ENCODE results near the gene GRIN1. TPM values are rescaled to one million over a fixed set of nuclear protein-coding genes. Genes with fewer than 3 reads are reported as not detected.

Gene GRIN1
- total RNA-seq, 4 donors from 2014 or later: not detected

DNA sequence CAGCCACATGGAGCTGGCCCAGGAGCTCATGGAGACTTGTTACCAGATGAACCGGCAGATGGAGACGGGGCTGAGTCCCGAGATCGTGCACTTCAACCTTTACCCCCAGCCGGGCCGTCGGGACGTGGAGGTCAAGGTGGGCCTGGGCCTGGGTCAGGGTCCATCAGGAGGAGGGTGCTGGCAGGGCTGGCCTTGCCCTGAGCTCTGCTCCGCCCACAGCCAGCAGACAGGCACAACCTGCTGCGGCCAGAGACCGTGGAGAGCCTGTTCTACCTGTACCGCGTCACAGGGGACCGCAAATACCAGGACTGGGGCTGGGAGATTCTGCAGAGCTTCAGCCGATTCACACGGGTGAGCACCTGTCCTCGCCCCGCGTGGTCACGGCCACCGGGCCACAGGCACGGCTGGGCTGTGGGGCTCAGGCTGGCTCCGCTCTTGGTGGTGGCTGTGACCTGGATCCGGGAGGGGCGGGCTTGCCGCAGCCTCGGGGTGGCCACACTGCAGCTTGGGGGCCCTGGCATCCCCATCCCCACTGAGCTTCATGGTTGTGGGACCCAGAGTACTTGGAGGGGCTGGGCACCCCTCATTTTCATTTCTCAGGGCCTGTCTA is 31.5 kb upstream of the GRIN1 start:
- TF ChIP-seq, protein P1, sequence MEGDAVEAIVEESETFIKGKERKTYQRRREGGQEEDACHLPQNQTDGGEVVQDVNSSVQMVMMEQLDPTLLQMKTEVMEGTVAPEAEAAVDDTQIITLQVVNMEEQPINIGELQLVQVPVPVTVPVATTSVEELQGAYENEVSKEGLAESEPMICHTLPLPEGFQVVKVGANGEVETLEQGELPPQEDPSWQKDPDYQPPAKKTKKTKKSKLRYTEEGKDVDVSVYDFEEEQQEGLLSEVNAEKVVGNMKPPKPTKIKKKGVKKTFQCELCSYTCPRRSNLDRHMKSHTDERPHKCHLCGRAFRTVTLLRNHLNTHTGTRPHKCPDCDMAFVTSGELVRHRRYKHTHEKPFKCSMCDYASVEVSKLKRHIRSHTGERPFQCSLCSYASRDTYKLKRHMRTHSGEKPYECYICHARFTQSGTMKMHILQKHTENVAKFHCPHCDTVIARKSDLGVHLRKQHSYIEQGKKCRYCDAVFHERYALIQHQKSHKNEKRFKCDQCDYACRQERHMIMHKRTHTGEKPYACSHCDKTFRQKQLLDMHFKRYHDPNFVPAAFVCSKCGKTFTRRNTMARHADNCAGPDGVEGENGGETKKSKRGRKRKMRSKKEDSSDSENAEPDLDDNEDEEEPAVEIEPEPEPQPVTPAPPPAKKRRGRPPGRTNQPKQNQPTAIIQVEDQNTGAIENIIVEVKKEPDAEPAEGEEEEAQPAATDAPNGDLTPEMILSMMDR (IDR thresholded peaks at IDR 0.05): no peak
- TF ChIP-seq POLR2A (IDR thresholded peaks at IDR 0.05): no peak
- Histone ChIP-seq H3K36me3 (peaks cover 0 to 94% (median 0%) of the 10 kb centered on the region in 3 donors), H3K27me3 (no peaks in the 10 kb centered on the region), H3K4me3 (no peak overlapping the region), H3K27ac (no peak overlapping the region), H3K4me1 (no peaks in the 10 kb centered on the region), H3K9me3 (no peaks in the 10 kb centered on the region)
- DNase-seq: peak in 1 of 3 donors; percentile 47

DNA sequence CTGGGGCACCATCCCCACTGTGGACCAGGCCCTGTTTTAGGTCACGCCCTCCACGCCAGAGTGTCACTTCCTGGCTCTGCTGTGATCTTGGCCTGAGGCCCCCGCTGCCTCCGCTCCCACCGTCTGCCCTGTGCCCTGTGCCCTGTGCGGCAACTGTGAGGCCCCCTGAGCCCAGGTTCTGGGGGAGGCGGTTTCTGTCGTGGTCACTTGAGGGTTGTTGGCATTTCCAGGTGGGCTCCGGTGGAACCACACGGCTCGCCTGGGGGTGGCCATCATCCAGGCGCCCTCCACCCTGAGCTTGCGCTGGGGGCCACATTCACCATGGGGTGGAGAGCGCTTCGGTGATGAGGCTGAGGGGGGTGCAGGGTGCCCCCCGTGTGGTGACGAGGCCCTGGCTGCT is 31.0 kb upstream of the GRIN1 start:
- no peak for DNase-seq
- H3K4me3 ChIP-seq: no peak overlapping the region
- no peaks in the 10 kb centered on the region for H3K4me1 ChIP-seq
- peaks cover 0 to 94% (median 0%) of the 10 kb centered on the region in 3 donors for H3K36me3 ChIP-seq
- H3K9me3 ChIP-seq: no peaks in the 10 kb centered on the region
- no peaks in the 10 kb centered on the region for H3K27me3 ChIP-seq
- H3K27ac ChIP-seq: no peak overlapping the region
- TF ChIP-seq, protein P1 (IDR thresholded peaks at IDR 0.05): no peak
- TF ChIP-seq POLR2A (IDR thresholded peaks at IDR 0.05): no peak

DNA sequence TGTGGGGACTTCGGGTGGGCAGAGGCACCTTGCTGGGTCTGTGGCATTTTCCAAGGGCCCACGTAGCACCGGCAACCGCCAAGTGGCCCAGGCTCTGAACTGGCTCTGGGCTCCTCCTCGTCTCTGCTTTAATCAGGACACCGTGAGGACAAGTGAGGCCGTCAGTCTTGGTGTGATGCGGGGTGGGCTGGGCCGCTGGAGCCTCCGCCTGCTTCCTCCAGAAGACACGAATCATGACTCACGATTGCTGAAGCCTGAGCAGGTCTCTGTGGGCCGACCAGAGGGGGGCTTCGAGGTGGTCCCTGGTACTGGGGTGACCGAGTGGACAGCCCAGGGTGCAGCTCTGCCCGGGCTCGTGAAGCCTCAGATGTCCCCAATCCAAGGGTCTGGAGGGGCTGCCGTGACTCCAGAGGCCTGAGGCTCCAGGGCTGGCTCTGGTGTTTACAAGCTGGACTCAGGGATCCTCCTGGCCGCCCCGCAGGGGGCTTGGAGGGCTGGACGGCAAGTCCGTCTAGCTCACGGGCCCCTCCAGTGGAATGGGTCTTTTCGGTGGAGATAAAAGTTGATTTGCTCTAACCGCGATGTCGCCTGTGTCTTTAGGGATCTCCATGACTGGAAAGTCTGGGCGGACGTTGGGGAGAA is 30.2 kb upstream of the GRIN1 start:
- H3K9me3 ChIP-seq: no peaks in the 10 kb centered on the region
- peaks cover 0 to 6% (median 2%) of the 10 kb centered on the region in 4 donors for H3K4me1 ChIP-seq
- DNase-seq: no peak
- no peak overlapping the region for H3K27ac ChIP-seq
- H3K36me3 ChIP-seq: peaks cover 0 to 86% (median 0%) of the 10 kb centered on the region in 3 donors
- no peaks in the 10 kb centered on the region for H3K27me3 ChIP-seq
- no peak overlapping the region for H3K4me3 ChIP-seq
- no peak for TF ChIP-seq POLR2A (IDR thresholded peaks at IDR 0.05)
- TF ChIP-seq, protein P1 (IDR thresholded peaks at IDR 0.05): no peak

DNA sequence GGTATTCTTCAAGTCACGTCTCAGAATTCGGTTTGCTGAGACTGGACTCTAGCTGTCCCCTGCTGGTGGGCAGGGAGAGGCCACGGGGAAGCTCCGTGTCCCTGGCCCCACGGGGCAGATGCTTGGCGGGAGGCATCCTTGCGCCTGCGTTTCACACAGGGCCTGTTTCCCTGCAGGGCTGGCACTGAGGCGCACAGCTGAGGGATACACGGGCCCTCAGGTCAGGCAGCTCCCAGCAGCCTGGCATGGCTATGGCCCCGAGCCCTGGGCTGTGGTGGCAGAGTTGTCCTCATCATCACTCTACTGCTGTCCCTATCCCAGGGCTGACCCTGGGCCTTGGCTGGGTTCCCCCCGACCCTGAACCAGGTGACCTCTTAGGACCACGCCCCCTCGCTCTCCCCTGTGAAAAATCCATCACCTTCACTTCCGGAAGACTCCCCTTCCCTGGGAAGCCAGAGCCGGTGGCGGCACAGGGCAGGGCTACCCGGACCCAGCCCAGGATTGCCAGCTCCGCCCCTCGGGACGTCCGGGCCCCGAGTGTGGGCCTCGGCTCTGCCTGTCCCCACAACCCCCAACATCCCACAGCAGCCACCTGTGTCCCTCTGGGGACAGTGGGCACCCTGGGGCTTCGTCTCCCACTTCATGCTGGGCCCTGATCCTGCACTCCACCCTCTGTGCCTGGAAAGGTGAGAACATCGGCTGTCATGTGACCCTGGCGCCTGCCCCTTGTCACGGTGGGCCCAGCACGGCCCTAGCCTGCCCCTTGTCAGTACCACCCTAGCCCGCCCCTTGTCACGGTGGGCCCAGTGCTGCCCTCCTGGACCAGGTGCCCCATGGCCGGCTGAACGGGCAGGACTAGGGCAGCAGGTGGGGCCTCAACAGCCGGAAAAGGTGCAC is 29.5 kb upstream of the GRIN1 start:
- Histone ChIP-seq H3K27ac (no peak overlapping the region), H3K36me3 (peaks cover 0 to 78% (median 0%) of the 10 kb centered on the region in 3 donors), H3K4me1 (peaks cover 0 to 9% (median 4%) of the 10 kb centered on the region in 4 donors), H3K9me3 (no peaks in the 10 kb centered on the region), H3K27me3 (no peaks in the 10 kb centered on the region), H3K4me3 (no peak overlapping the region)
- TF ChIP-seq POLR2A (IDR thresholded peaks at IDR 0.05): no peak
- TF ChIP-seq, protein P1 (IDR thresholded peaks at IDR 0.05): no peak
- no peak for DNase-seq

DNA sequence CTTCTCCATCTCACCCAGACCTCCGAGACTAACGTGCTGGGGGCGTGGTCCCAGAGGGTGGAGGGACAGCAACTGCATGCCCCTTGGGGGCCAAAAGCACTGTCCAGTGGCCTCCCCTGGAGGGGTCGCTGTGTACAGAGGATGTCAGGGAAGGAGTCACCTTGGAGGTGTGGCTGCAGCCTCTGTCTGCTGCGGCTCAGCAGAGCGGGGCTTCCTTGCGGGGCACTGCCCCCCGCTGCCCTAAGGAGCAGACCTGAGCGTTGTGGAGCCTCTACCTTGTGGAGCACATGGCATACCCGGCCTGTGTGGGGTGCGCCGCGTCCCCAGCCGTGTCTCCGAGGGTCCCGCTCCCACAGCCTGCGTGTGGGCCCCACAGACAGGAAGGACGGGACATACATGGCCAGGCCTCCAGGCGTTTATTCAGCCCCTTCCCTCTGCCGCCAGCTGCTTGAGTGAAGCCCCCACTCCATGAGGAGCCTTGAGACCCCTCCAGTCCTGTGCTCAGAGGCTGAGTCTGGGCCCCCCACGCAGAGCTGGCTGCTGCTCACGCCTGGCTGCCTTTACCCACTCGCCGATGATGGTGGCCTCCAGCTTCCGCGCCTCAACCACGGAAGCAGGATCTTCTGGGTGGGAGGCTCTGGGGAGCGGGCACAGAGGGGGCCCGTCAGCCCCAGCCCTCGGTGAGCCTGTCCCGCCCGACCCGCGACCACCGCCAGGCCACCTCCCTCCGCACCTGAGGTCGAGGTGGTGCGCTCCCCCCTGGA is 28.6 kb upstream of the GRIN1 start:
- TF ChIP-seq, protein P1 (IDR thresholded peaks at IDR 0.05): no peak
- TF ChIP-seq POLR2A (IDR thresholded peaks at IDR 0.05): no peak
- Histone ChIP-seq H3K27me3 (peaks cover 0 to 1% of the 10 kb centered on the region in 2 donors), H3K4me1 (peaks cover 0 to 17% (median 8%) of the 10 kb centered on the region in 4 donors), H3K4me3 (no peak overlapping the region), H3K9me3 (no peaks in the 10 kb centered on the region), H3K36me3 (peaks cover 0 to 71% (median 0%) of the 10 kb centered on the region in 3 donors), H3K27ac (no peak overlapping the region)
- no peak for DNase-seq

Measured in Peyer's patch (tissue), 4 donors.